Loucy (cell line): ENCODE data around the gene FAM131B.

Experiments used
- H2AFZ ChIP-seq: fragments of 200-600 bp; sonication (generic); 2 replicates; pipeline ENCODE4 v1.6.0; 2016; ENCODE audit warnings: antibody characterized with exemption, mild to moderate bottlenecking, low read length, moderate library complexity
- H3F3A ChIP-seq: fragments of 200-600 bp; 2 replicates; pipeline ENCODE4 v1.6.0; 2016; ENCODE audit warnings: antibody characterized with exemption, low read depth, mild to moderate bottlenecking
- H3K27me3 ChIP-seq: fragments of 200-600 bp; sonication (generic); 2 replicates; pipeline ENCODE4 v1.6.1; 2014; ENCODE audit warnings: low read length, mild to moderate bottlenecking; ENCODE audit not compliant: insufficient read depth, poor library complexity, severe bottlenecking
- H3K36me3 ChIP-seq: fragments of 200-600 bp; sonication (generic); 2 replicates; pipeline ENCODE4 v1.6.1; 2016; ENCODE audit warnings: low read length; ENCODE audit not compliant: insufficient read depth
- H3K4me1 ChIP-seq: fragments of 200-600 bp; sonication (generic); 2 replicates; pipeline ENCODE4 v1.5.1; 2014; ENCODE audit warnings: low read length, mild to moderate bottlenecking; ENCODE audit not compliant: insufficient read depth, poor library complexity, severe bottlenecking
- H3K4me2 ChIP-seq: fragments of 200-600 bp; sonication (generic); 2 replicates; pipeline ENCODE4 v1.6.0; 2014; ENCODE audit warnings: antibody characterized with exemption, low read length, low read depth, mild to moderate bottlenecking; ENCODE audit not compliant: poor library complexity, severe bottlenecking
- H3K4me3 ChIP-seq: fragments of 200-600 bp; sonication (generic); 2 replicates; pipeline ENCODE4 v1.5.1; 2014; ENCODE audit warnings: low read length, mild to moderate bottlenecking, mixed read lengths; ENCODE audit not compliant: poor library complexity, severe bottlenecking
- H3K79me2 ChIP-seq: fragments of 200-600 bp; sonication (generic); 2 replicates; pipeline ENCODE4 v1.6.1; 2014; ENCODE audit warnings: low read length; ENCODE audit not compliant: insufficient read depth
- H3K9ac ChIP-seq: fragments of 200-600 bp; sonication (generic); 2 replicates; pipeline ENCODE4 v1.6.0; 2014; ENCODE audit warnings: mild to moderate bottlenecking, low read depth, low read length, moderate library complexity; ENCODE audit not compliant: poor library complexity, severe bottlenecking
- H3K9me2 ChIP-seq: fragments of 200-600 bp; sonication (generic); replicated peaks from 2 replicates; pipeline ENCODE4 v1.6.1; 2016; ENCODE audit warnings: low read depth, low read length, mixed read lengths
- H3K9me3 ChIP-seq: fragments of 200-600 bp; sonication (generic); 2 replicates; pipeline ENCODE4 v1.6.1; 2014; ENCODE audit warnings: mild to moderate bottlenecking, antibody characterized with exemption, low read length, low read depth; ENCODE audit not compliant: insufficient read depth
- H4K20me1 ChIP-seq: fragments of 200-600 bp; sonication (generic); 2 replicates; pipeline ENCODE4 v1.6.0; 2014; ENCODE audit warnings: antibody characterized with exemption, low read length, mild to moderate bottlenecking; ENCODE audit not compliant: insufficient read depth, poor library complexity, severe bottlenecking
- EZH2phosphoT487 ChIP-seq: fragments of 200-600 bp; IDR thresholded peaks from 2 replicates; pipeline ENCODE4 v1.6.1; 2018; ENCODE audit warnings: antibody characterized with exemption, mild to moderate bottlenecking, moderate library complexity, borderline replicate concordance
- TF ChIP-seq, protein P1 (sequence below): fragments of 200-600 bp; sonication (generic); conservative IDR thresholded peaks from 2 replicates; pipeline ENCODE4 v1.5.1; 2014; ENCODE audit warnings: mild to moderate bottlenecking, antibody characterized with exemption, low read length

The FAM131B gene

DNA sequence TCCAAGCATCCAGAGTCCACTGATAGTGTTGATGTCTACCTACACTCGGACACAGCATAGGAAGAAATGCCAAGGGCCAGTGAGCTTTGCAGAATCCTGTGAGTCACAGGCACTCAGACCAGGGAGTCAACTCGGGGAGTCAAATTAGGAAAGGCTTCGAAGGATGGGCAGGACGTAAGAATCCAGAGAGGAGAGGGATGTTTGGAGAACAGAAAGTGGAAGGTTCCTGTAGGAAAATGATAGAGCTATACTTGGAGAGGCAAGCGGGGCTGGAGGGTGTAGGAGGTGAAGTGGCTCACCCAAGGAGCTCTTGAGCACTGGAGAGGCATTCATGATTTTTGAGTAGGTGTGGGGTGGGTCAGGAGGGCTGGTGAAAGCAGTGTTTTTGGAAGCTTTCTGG is 21.6 kb upstream of the FAM131B start:
- TF ChIP-seq EZH2phosphoT487, result no peak
- TF ChIP-seq, protein P1, sequence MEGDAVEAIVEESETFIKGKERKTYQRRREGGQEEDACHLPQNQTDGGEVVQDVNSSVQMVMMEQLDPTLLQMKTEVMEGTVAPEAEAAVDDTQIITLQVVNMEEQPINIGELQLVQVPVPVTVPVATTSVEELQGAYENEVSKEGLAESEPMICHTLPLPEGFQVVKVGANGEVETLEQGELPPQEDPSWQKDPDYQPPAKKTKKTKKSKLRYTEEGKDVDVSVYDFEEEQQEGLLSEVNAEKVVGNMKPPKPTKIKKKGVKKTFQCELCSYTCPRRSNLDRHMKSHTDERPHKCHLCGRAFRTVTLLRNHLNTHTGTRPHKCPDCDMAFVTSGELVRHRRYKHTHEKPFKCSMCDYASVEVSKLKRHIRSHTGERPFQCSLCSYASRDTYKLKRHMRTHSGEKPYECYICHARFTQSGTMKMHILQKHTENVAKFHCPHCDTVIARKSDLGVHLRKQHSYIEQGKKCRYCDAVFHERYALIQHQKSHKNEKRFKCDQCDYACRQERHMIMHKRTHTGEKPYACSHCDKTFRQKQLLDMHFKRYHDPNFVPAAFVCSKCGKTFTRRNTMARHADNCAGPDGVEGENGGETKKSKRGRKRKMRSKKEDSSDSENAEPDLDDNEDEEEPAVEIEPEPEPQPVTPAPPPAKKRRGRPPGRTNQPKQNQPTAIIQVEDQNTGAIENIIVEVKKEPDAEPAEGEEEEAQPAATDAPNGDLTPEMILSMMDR, result no peak
- H3K4me3 ChIP-seq, result peak overlapping the region; percentile 98
- H3F3A ChIP-seq, result no peaks in the 10 kb centered on the region
- no peaks in the 10 kb centered on the region for H3K9me3 ChIP-seq
- H4K20me1 ChIP-seq, result peaks cover 60% of the 10 kb centered on the region
- H3K27me3 ChIP-seq, result peaks cover 6% of the 10 kb centered on the region
- H3K4me2 ChIP-seq, result peak overlapping the region; percentile 97
- H2AFZ ChIP-seq, result no peak overlapping the region
- peaks cover 95% of the 10 kb centered on the region for H3K79me2 ChIP-seq
- H3K9me2 ChIP-seq, result no peaks in the 10 kb centered on the region
- peaks cover 64% of the 10 kb centered on the region for H3K4me1 ChIP-seq
- peak overlapping the region; percentile 35 for H3K9ac ChIP-seq
- H3K36me3 ChIP-seq, result peaks cover 14% of the 10 kb centered on the region; the same call in 1 of the 2 replicates

DNA sequence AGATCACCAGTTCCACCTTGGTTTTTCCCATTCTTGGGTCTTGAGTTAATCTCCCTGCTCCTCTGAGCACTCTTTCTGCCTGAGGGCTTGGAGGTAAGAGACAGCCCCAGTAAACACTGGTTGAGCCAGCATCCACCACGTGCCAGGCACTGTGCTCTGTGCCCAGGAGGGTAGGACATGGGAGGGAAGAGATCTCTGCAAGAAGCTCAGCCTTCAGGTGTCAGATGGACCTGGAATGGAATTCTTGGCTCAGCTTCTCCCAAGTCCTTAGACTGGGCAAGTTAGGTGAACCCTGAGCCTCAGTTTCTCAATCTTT is 21.1 kb upstream of the FAM131B start:
- peaks cover 65% of the 10 kb centered on the region for H3K4me1 ChIP-seq
- peaks cover 55% of the 10 kb centered on the region for H4K20me1 ChIP-seq

DNA sequence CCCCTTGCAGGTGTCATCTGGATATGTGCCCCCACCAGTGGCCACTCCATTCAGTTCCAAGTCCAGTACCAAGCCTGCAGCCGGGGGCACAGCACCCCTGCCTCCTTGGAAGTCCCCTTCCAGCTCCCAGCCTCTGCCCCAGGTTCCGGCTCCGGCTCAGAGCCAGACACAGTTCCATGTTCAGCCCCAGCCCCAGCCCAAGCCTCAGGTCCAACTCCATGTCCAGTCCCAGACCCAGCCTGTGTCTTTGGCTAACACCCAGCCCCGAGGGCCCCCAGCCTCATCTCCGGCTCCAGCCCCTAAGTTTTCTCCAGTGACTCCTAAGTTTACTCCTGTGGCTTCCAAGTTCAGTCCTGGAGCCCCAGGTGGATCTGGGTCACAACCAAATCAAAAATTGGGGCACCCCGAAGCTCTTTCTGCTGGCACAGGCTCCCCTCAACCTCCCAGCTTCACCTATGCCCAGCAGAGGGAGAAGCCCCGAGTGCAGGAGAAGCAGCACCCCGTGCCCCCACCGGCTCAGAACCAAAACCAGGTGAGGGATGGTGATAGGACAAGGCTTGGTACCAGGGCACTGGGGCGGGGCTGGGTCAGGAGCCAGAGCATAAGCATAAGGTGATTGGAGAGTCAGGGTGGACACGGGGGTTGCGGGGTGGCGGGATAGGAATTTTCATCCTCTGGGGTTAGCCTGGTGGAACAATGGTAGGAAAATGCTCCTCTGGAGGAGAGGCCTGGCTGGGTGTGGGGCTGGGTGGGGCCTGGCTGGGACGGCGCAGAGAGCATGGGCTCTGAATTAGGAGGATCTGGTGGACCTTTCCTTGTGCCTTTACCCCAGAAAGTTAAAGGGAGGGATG is 20.5 kb upstream of the FAM131B start:
- H3K9ac ChIP-seq, result peak overlapping the region; percentile 100
- H3K4me2 ChIP-seq, result peak overlapping the region; percentile 97
- peaks cover 6% of the 10 kb centered on the region for H3K27me3 ChIP-seq
- H3K4me1 ChIP-seq, result peaks cover 71% of the 10 kb centered on the region
- H2AFZ ChIP-seq, result no peak overlapping the region
- TF ChIP-seq, protein P1, result no peak
- no peak for TF ChIP-seq EZH2phosphoT487
- H3K9me3 ChIP-seq, result no peaks in the 10 kb centered on the region
- peaks cover 3% of the 10 kb centered on the region; the same call in 1 of the 2 replicates for H3K36me3 ChIP-seq
- no peaks in the 10 kb centered on the region for H3F3A ChIP-seq
- no peaks in the 10 kb centered on the region for H3K9me2 ChIP-seq
- H3K4me3 ChIP-seq, result peak overlapping the region; percentile 98
- peaks cover 49% of the 10 kb centered on the region for H4K20me1 ChIP-seq
- H3K79me2 ChIP-seq, result peaks cover 99% of the 10 kb centered on the region

More for the DNA sequence above, 21.1 kb upstream of the FAM131B start:
- Histone ChIP-seq H3K27me3 (peaks cover 6% of the 10 kb centered on the region), H3K9ac (no peak overlapping the region), H2AFZ (no peak overlapping the region), H3K9me2 (no peaks in the 10 kb centered on the region), H3F3A (no peaks in the 10 kb centered on the region), H3K36me3 (peaks cover 9% of the 10 kb centered on the region; the same call in 1 of the 2 replicates), H3K79me2 (peaks cover 96% of the 10 kb centered on the region), H3K4me3 (peak overlapping the region; percentile 98), H3K9me3 (no peaks in the 10 kb centered on the region), H3K4me2 (peak overlapping the region; percentile 97)
- TF ChIP-seq, protein P1, result no peak
- TF ChIP-seq EZH2phosphoT487, result no peak
